ENCODE measurements around the gene TAGLN. TPM values are rescaled to one million over a fixed set of nuclear protein-coding genes. Genes with fewer than 3 reads are reported as not detected.

TAGLN gene
- total RNA-seq = 90.6 and 388 TPM in 2 replicates

GRCh38 chr11:117199053-117199915, at the start of gene TAGLN:
Gene TAGLN, plus strand, starts transcription at chr11:117199370. Its CDS starts 3,644 bp downstream, at chr11:117203014.

DNA sequence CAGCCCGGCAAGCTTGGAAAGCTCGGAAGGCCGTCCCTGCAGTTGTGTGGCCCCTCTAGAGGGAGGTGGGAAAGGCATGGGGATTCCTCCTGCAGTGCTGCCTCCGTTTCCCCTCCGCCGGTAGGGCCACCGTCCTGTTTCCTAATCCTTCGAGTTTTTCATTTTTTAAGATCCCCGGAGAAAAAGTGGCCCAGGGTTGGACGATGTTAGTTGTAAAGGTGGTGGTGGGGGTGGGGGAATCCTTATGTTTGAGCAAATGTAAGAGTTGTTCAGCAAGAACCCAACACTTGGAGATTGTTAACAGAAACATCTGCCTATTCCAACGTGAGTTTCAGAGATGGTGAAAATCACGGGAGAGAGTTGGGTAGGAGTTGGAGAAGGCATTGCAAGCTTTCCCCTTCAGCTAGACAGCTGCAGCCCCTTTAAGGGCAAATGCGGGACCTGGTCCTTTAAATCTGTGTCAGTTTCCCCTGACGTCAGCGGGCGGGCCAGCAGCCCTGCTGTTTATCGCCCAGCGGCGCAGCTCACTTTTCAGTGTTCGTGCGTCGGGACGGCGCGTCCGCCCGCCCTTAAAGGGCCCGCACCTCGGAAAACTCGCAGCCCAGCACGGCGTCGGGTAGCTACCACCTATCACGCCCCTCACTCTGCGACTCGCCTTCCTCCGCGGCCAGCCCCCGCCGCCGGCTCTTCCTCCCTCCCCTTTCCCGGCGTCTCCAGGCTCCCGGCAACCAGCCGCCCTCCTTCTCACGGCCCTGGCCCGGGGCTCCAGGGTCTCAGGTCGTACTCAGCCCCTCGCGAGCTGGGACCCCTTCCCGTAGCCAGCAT, 20.7 kb upstream of the TAGLN start, which contains the start of gene SIDT2:
TSS of gene SIDT2 (plus strand) at position 534 of the 825 bp plus-strand sequence. CDS start 521 bp downstream, outside the sequence.

GRCh38 chr11:117231842-117232091, 32.6 kb downstream of the TAGLN start, which contains the start of gene PCSK7:
Gene PCSK7, minus strand, starts transcription at chr11:117232073. Its CDS starts 2,229 bp downstream, at chr11:117229844.

GRCh38 chr11:117232092-117232878, 33.1 kb downstream of the TAGLN start, which contains the start of gene RNF214:
Gene RNF214, plus strand, starts transcription at chr11:117232671. Its CDS starts 1,602 bp downstream, at chr11:117234273.

Other genes starting within 250 kb of the TAGLN start
- 7.9 and 18.6 TPM in 2 replicates for gene SIK3, start 100.9 kb upstream of the TAGLN start, total RNA-seq
- gene PAFAH1B2, start 55.1 kb upstream of the TAGLN start, total RNA-seq = 204 and 229 TPM in 2 replicates
- gene SIDT2, start 20.6 kb upstream of the TAGLN start, total RNA-seq = 8.2 and 18.6 TPM in 2 replicates
- gene PCSK7, start 32.7 kb downstream of the TAGLN start, total RNA-seq = 26.0 and 55.4 TPM in 2 replicates
- 10.9 and 13.7 TPM in 2 replicates for gene RNF214, start 33.3 kb downstream of the TAGLN start, total RNA-seq
- gene BACE1-AS, start 92.0 kb downstream of the TAGLN start, total RNA-seq = 1.0 and 4.1 TPM in 2 replicates
- 7.5 and 20.6 TPM in 2 replicates for gene BACE1, start 116.9 kb downstream of the TAGLN start, total RNA-seq
- 32.1 and 32.2 TPM in 2 replicates for gene CEP164, start 128.5 kb downstream of the TAGLN start, total RNA-seq